ENCODE measurements around the gene CLDN19.

GRCh38 chr1:42742141-42742540 is 2.1 kb upstream of the CLDN19 start:
- no peak for TF ChIP-seq CTCF (IDR thresholded peaks at IDR 0.05)
- TF ChIP-seq SIN3A (IDR thresholded peaks at IDR 0.05; ENCODE audit: borderline replicate concordance, insufficient read depth, low read depth, low read length), result no peak
- no peak for TF ChIP-seq TCF7L2 (IDR thresholded peaks at IDR 0.05; ENCODE audit: low read depth, low read length)
- no peak for TF ChIP-seq POLR2AphosphoS5 (IDR thresholded peaks at IDR 0.05; ENCODE audit: low read depth, low read length)
- TF ChIP-seq, protein P1, sequence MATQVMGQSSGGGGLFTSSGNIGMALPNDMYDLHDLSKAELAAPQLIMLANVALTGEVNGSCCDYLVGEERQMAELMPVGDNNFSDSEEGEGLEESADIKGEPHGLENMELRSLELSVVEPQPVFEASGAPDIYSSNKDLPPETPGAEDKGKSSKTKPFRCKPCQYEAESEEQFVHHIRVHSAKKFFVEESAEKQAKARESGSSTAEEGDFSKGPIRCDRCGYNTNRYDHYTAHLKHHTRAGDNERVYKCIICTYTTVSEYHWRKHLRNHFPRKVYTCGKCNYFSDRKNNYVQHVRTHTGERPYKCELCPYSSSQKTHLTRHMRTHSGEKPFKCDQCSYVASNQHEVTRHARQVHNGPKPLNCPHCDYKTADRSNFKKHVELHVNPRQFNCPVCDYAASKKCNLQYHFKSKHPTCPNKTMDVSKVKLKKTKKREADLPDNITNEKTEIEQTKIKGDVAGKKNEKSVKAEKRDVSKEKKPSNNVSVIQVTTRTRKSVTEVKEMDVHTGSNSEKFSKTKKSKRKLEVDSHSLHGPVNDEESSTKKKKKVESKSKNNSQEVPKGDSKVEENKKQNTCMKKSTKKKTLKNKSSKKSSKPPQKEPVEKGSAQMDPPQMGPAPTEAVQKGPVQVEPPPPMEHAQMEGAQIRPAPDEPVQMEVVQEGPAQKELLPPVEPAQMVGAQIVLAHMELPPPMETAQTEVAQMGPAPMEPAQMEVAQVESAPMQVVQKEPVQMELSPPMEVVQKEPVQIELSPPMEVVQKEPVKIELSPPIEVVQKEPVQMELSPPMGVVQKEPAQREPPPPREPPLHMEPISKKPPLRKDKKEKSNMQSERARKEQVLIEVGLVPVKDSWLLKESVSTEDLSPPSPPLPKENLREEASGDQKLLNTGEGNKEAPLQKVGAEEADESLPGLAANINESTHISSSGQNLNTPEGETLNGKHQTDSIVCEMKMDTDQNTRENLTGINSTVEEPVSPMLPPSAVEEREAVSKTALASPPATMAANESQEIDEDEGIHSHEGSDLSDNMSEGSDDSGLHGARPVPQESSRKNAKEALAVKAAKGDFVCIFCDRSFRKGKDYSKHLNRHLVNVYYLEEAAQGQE (IDR thresholded peaks at IDR 0.05; ENCODE audit: insufficient read depth in 1 of 2, low read depth in 2 of 2, low read length in 1 of 2), result no peak
